Stomach (tissue), 4 donors: ENCODE results near the gene UBE2U.

Experiments
- POLR2A ChIP-seq, 4 donors: fragments of 450-650 bp; IDR thresholded peaks; one replicate each; pipeline ENCODE4 v1.6.1; 2016; ENCODE audit warnings: antibody characterized with exemption in 4 of 4, control low read depth in 2 of 4, mild to moderate bottlenecking in 1 of 4, moderate library complexity in 1 of 4
- POLR2AphosphoS5 ChIP-seq, 3 donors: sonication (generic); formaldehyde crosslinking; IDR thresholded peaks; one replicate each; pipeline ENCODE4 v1.6.1; 2016; ENCODE audit warnings: antibody characterized with exemption in 3 of 3
- TF ChIP-seq, protein P1 (sequence below), 7 experiments: fragments of 450-650 bp in 4 of 7; fragments of 200-600 bp in 3 of 7; sonication (generic) in 3 of 7; IDR thresholded peaks; one replicate each; pipeline ENCODE4 v1.5.1; 2016 to 2019; ENCODE audit warnings: antibody characterized with exemption in 7 of 7, control low read depth in 2 of 7, mild to moderate bottlenecking in 1 of 7

DNA sequence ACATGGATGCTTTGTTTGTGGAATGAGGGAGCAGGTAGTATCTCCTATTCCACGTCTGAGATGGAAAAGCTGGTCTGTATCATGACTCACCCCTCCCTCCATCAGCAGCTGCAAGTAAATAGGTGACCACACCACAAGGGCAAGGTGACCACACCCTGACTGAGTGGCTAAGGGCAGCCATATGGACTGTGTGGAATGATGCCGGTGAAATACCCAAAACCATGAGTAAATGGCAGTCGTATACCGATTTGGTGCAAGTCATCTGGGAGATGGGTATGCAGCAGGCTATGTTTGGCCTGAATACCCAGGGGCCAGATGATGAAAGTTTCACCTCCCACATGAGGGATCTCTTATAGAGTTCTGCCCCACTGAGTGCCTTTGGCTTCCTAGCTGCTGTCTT, 15.8 kb upstream of the UBE2U start:
- TF ChIP-seq, protein P1, sequence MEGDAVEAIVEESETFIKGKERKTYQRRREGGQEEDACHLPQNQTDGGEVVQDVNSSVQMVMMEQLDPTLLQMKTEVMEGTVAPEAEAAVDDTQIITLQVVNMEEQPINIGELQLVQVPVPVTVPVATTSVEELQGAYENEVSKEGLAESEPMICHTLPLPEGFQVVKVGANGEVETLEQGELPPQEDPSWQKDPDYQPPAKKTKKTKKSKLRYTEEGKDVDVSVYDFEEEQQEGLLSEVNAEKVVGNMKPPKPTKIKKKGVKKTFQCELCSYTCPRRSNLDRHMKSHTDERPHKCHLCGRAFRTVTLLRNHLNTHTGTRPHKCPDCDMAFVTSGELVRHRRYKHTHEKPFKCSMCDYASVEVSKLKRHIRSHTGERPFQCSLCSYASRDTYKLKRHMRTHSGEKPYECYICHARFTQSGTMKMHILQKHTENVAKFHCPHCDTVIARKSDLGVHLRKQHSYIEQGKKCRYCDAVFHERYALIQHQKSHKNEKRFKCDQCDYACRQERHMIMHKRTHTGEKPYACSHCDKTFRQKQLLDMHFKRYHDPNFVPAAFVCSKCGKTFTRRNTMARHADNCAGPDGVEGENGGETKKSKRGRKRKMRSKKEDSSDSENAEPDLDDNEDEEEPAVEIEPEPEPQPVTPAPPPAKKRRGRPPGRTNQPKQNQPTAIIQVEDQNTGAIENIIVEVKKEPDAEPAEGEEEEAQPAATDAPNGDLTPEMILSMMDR (IDR thresholded peaks at IDR 0.05), result no peak
- TF ChIP-seq POLR2A (IDR thresholded peaks at IDR 0.05) (no peak), POLR2AphosphoS5 (IDR thresholded peaks at IDR 0.05) (no peak)
